Femur (tissue), 1 donor: ENCODE results near the gene B4GALNT4.
"Not testable (repeated sequence)": the region's sequence is repeated elsewhere in the genome, so short reads cannot be mapped to it uniquely, and the experiment has no call there.

Experiments
- DNase-seq: peaks from one replicate; pipeline ENCODE4 v3.0.0-alpha.2; 2017

The B4GALNT4 gene

DNA sequence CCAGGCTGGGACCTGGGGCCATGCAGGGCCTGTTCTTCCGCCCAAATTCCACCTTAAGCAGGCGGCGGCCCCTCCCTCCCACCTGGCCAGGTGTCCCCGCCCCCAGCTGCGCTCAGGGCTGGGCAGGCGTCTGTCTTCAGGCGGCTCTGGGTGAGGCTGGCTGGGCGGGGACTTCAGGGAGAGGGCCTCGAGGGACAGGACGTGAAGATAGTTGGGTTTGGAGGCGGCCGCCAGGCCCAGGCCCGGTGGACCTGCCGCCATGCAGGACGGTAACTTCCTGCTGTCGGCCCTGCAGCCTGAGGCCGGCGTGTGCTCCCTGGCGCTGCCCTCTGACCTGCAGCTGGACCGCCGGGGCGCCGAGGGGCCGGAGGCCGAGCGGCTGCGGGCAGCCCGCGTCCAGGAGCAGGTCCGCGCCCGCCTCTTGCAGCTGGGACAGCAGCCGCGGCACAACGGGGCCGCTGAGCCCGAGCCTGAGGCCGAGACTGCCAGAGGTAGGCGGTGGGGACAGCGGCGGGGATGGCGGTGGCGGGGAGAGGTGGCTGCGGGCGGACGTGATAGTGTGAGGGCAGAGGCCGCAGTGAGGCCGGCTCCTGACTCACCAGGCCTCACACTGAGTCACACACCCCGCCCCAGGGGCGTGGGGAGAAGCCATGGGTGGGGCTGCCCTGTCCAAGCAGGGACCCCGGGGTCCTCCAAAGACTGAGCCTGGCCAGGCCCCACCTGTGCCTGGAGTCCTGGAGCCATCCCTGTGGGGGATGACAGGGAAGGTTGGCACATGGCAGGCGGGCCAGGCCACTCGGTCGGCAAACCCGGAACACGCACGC is 24.9 kb downstream of the B4GALNT4 start, which contains the start of gene PKP3:
PKP3 (plus strand) TSS at position 176 of the 824 bp plus-strand sequence; CDS start at position 260, 84 bp downstream.
- no peak for DNase-seq

DNA sequence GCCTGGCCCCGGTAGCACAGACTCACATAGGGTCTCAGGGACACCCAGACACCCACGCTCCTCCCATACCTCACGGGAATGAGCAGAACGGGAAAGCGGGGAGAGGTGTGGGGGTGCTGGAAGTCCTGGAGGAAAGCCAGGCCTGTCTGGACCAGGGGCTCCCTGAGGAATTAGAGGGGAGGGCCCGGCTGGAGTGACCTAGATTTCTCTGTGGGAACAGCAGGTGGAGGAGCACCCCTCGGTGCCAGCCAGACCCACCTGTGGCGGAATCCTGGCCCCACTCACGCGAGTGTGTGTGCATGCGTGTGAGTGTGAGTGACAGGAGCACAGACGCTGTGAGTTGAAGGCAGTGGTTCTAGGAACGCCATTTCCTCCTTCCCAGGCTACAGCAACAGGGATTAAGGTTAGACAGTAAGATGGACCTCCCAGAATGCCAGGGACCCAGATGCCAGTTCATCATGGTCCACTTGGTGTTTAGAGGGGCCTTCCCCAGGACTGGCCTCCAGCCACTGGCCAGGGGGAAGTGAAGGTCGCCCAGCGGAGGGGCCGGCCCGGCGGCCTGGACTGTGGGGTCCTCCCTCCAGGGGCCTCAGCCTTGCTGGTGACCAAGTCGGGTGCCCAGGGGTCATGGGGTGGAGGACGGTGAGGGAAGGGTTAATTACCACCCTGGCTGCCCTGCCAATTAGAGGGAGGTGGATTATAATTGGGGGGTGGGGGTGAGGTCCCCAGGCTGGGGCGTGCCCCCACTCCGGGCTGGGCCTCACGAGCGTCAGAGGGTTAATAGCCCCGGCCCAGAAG is 25.8 kb downstream of the B4GALNT4 start:
- no peak for DNase-seq

DNA sequence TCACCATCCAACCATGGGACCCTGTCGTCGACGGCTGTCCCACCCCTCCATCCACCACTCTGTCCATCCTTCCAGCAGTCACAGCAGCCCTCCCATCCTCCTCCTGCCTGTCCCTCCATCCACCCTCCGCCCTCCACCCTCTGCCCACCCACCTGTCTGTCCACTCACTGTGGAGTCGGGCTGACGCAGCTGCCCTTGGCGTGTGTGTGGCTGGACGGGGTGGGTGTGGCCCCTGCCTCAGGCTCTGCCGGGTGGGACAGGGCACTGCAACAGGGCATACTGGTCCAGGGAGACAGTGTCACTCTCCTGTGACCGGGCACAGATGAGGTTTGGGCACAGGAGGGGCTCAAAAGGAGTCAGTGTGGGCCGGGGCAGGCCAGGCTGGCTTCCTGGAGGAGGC is 26.6 kb downstream of the B4GALNT4 start:
- no peak for DNase-seq

DNA sequence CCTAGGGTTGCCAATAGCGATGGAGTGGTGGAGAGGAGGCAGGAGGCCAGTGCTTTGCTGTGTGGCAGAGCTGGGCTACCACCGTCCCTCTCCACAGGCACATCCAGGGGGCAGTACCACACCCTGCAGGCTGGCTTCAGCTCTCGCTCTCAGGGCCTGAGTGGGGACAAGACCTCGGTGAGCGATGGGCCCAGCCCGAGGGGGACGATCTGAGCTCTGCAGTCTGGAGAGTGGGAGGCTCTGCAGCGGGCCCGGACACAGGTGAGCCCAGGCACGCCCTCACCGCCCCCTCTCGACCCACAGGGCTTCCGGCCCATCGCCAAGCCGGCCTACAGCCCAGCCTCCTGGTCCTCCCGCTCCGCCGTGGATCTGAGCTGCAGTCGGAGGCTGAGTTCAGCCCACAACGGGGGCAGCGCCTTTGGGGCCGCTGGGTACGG is 27.2 kb downstream of the B4GALNT4 start:
- DNase-seq, result no peak

DNA sequence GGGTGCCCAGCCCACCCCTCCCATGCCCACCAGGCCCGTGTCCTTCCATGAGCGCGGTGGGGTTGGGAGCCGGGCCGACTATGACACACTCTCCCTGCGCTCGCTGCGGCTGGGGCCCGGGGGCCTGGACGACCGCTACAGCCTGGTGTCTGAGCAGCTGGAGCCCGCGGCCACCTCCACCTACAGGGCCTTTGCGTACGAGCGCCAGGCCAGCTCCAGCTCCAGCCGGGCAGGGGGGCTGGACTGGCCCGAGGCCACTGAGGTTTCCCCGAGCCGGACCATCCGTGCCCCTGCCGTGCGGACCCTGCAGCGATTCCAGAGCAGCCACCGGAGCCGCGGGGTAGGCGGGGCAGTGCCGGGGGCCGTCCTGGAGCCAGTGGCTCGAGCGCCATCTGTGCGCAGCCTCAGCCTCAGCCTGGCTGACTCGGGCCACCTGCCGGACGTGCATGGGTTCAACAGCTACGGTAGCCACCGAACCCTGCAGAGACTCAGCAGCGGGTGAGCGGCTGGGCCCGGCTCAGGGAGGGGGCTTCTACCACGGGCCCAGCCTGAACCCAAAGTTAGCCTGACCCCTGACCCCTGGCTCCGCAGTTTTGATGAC is 27.7 kb downstream of the B4GALNT4 start:
- peak; percentile 82 for DNase-seq

DNA sequence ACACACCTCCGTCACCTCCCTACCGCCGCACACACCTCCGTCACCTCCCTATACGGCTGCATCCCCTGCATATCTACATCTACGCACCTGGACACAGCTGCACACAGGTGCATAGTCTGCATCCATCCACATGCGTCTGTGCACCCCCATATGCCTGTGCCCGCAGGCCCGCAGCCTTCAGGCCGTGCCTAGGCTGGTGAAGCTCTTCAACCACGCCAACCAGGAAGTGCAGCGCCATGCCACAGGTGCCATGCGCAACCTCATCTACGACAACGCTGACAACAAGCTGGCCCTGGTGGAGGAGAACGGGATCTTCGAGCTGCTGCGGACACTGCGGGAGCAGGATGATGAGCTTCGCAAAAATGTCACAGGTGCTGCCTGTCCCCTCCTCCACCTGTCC is 29.5 kb downstream of the B4GALNT4 start:
- DNase-seq, result no peak

DNA sequence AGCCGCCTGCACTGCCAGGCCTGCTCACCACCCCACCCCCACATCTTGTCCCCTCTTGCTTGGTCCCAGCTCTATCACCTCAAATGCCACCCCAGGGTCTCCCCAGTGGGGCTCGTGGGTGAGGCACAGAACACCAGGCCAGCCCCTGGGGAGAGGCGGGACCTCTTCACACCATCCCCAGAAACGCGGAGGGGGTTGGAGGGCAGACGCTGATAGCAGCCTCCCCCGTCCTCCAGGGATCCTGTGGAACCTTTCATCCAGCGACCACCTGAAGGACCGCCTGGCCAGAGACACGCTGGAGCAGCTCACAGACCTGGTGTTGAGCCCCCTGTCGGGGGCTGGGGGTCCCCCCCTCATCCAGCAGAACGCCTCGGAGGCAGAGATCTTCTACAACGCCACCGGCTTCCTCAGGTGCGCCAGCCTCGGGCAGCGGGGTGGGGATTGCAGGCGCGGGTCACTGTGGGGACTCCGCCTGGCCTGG is 30.5 kb downstream of the B4GALNT4 start:
- no peak for DNase-seq

DNA sequence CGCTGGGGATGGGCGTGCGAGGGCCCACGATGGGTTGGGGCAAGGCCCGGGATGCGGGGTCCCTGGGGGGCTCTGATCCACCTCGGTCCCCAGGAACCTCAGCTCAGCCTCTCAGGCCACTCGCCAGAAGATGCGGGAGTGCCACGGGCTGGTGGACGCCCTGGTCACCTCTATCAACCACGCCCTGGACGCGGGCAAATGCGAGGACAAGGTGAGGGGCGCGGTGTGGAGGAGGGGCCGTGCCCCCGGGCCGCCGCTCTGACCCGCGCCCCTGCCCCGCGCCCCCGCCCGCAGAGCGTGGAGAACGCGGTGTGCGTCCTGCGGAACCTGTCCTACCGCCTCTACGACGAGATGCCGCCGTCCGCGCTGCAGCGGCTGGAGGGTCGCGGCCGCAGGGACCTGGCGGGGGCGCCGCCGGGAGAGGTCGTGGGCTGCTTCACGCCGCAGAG is 31.0 kb downstream of the B4GALNT4 start:
- no peak for DNase-seq

DNA sequence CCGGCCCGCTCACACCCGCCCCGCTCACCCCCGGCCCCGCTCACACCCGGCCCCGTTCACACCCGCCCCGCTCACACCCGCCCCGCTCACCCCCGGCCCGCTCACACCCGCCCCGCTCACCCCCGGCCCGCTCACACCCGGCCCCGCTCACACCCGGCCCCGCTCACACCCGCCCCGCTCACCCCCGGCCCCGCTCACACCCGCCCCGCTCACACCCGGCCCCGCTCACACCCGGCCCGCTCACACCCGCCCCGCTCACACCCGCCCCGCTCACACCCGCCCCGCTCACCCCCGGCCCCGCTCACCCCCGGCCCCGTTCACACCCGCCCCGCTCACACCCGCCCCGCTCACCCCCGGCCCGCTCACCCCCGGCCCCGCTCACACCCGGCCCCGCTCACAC is 31.9 kb downstream of the B4GALNT4 start:
- DNase-seq, result not testable (repeated sequence)

DNA sequence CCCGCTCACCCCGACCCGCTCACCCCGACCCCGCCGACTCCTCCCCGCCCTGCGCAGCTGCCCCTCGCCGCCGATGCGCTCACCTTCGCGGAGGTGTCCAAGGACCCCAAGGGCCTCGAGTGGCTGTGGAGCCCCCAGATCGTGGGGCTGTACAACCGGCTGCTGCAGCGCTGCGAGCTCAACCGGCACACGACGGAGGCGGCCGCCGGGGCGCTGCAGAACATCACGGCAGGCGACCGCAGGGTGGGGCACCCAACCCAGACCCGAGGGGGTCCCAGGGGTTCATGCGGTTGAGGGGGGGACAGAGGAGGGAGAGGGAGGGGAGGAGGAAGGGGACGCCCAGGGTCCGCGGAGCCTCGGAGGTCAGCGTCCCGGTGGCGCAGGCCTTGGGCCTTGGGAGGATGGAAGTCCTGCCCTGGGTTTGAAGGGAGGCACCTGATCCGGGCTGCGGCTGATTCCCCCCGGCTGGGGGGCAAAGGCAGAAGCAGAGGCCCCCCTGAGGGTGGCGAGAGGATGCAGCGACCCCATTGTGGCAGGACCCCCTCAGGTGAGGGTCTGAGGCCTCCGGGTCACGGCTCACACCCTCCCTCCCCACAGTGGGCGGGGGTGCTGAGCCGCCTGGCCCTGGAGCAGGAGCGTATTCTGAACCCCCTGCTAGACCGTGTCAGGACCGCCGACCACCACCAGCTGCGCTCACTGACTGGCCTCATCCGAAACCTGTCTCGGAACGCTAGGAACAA is 33.9 kb downstream of the B4GALNT4 start:
- no peak for DNase-seq

DNA sequence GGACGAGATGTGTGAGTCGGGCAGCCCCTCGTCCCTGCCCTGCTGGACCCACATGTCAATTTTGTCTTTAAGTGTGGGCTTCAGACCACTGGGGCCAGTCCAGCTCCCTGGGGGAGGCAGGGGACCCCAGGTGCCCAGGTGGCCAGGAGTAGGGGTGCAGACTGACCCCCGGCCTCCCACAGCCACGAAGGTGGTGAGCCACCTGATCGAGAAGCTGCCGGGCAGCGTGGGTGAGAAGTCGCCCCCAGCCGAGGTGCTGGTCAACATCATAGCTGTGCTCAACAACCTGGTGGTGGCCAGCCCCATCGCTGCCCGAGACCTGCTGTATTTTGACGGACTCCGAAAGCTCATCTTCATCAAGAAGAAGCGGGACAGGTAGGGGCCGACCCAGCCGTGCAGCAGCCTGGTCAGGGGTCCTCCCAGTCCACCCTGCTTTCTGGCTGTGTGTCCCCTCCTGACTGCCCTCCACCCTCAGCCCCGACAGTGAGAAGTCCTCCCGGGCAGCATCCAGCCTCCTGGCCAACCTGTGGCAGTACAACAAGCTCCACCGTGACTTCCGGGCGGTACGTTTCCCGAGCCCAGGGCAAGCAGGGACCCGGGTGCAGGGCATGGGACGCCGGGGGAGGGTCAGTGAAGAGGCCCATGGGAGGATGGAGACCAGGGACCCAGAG is 34.6 kb downstream of the B4GALNT4 start:
- no peak for DNase-seq

DNA sequence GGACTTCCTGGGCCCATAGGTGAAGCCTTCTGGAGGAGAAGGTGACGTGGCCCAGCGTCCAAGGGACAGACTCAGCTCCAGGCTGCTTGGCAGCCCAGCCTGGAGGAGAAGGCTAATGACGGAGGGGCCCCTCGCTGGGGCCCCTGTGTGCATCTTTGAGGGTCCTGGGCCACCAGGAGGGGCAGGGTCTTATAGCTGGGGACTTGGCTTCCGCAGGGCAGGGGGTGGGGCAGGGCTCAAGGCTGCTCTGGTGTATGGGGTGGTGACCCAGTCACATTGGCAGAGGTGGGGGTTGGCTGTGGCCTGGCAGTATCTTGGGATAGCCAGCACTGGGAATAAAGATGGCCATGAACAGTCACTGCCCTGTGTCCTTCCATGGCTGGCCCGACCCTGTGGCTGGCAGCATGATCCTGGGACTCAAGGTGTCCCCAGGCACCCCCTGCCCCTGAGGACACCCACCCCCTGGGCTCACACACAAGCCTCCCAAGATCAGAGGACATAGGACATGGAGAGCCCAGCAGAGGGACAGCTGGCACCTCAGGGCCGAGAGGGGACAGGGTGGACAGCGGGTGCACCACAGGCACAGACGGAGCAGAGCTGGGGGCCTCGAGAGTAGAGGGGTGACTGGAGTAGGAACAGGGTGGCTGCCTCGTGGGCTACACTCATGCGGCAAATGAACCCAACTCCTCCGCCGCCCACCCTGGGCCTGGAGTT is 35.4 kb downstream of the B4GALNT4 start:
- DNase-seq, result no peak

DNA sequence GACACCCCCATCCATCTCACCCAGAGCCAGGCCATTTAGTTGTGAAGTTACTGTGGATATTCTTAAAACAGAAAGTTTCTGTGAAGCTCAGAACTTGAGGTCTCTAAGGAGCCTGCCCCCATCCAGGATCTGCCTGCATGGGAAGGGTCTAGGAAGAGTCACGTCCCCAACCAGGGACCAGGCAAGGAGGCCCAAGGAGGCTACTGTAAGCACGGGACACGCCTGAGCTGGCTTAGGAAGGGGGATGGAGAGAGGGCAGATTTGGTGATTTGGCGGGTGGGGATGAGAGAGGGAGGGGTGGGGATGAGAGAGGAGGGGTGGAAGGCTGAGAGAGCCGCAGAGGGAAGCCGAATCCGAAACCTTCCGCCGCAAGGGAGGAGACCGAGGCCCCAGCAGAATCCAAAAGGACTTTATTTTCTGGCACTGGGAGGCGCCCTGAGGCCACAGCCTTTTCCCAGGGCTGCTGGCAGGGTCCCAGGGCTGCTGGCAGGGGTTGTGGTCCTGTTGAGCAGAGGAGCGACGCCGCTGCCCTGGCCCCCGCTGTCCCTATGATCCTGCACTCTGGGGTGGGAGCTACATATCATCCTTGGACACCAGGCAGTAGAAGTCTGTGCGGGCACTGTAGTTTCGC is 36.1 kb downstream of the B4GALNT4 start:
- DNase-seq, result no peak

DNA sequence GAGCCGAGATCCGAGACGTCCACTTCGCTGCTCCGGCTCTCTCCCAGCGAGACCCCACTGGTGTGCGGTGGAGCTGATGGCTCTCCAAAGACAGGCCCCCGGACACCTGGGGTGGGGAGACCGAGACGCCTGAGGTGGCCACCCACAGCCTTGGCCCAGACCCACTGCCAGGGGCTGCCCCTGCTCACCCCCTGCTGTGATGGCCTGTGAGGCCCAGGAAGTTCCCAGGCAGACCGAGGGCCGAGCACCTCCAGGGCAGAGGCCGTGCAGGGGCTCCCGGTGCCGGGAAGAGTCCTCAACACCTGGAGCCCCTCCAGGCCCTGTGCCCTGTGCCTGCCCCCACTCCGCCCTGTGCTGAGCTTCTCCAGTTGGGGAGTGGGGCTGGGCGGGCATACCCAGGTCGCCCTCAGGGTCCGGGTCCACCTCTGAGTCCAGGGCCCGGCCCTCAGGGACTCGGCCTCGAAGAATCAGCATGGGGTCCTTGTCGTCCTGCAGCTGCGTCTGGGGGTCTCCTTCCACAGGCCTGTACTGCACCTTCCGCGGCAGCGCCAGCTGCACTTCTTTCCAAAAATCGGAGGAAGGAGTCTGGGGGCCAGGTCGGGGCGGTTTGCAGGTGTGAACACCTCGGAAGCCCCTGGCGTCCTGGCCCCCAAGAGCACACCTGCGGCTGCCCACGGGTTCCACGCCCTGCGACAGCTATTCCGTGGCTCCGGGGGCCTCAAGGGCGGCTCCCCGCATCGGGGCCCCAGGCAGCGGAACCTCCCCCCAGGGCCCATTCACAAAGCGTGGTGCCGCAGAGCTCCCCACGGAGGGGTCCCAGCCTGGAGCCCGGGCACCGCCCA is 36.9 kb downstream of the B4GALNT4 start:
- DNase-seq, result no peak

DNA sequence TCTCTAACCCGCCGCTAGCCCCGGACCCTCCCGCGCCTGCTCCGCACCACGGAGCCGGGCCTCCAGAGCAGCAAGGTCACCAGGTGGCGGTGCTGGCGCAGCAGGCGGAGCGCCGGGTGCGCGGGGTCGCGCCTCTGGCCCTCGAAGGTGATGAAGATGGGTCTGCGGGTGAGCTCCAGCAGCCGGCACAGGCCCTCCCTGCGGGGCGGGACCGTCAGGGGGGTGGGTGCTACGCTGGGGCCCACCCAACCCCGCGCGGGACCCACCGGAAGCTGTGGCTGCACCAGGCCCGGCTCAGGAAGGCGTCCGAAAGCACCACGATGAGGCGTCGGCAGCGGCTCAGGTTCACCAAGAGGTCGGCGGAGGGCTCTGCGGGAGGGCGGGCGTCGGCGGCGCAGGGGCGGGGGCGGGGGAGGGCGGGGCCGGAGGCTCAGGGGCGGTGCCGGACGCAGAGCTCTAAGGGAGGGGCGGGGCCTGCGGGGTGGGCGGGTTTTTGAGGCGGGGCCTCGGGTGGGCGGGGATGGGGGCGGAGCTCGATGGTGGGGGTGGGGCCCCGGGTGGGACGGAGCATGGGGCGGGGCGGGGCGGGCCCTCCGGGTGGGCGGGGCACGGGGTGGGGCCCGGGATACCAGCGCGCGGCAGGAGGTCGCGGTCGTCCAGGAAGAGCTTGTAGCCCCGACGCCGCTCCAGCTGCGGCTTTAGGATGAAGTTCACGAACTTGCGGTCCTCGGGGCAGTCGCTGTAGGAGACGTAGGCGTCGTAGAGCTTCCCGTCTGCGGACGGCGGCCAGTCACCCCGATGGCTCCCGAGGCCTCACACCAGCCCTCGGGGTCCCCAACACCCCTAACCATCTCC is 37.7 kb downstream of the B4GALNT4 start:
- peak; percentile 87 for DNase-seq

DNA sequence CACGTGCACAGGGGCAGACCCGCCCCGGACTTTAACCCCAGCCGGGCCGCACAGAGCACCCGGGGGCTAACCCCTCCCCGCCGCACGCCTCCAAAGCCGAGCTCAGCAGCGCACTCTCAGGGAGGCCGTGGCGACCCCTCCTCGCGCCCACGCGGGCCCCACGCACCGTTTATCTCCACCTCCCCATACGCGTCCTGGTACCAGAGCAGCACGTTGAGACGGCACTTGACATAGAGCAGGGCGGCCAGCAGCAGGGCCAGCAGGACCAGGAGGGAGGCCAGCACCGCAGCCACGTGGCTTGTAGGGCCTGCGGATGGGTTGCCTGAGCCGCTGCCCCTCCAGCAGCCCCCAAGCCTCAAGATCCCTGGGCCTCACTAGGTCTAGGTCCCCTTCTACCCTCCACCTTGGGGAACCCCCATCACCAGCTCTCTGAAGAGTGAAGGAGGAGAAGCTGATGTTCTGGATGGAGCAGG is 38.4 kb downstream of the B4GALNT4 start:
- DNase-seq, result no peak

DNA sequence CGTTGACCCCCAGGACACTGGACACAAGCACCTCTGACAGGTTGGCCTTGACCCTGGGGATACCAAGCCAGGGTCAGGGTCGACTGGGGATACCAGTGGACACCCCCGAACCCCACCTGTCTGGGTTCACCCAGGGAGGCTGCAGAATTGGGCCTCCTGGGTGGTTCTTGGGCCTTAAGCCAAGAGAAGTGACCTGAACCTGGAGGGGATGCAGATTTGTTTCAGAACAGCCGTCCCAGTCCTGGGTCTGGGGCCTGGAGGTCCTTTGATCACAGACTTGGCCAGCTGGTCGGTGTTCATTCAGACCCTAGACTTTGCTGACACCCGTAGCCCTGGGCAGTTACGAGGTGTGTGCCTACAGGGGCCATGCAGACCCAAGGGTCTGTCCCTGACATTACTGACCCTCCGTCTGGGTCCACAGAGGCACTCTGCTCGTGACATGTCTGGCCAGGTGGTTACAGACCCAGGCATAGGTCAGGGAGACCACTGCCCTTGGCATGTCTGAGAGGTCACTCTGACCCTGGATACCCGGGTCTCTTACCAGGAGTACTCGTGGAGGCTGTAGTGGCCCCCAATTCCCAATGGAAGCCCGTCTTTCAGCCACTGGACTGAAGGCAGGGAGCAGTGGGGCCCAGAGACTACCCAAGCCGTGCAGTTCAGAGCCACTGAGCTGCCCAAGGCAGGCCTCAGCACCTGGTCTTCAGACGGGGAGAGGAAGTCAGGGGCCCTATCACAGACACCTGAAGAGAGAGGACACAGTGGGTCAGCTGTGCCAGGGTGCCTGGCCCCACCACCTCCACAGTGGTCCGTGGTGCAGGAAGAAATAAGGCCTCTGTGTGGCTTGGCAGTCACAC is 39.1 kb downstream of the B4GALNT4 start:
- peak; percentile 24 for DNase-seq
